ENCODE data around the gene ZNF782. TPM values are rescaled to one million over a fixed set of nuclear protein-coding genes. Genes with fewer than 3 reads are reported as not detected.

ZNF782 gene
- polyA plus RNA-seq, 4 donors = 1.2 to 8.0 (median 1.7) TPM

- peaks cover 0 to 26% (median 2%) of the 10 kb centered on the region in 3 donors for H3K4me1 ChIP-seq (ENCODE audit: control insufficient read depth in 3 of 3, insufficient read depth in 2 of 3, low read depth in 1 of 3, low read length in 2 of 3)
- no peak overlapping the region for H3K4me3 ChIP-seq (ENCODE audit: low read depth in 1 of 3, low read length in 3 of 3)
- peaks cover 0 to 6% (median 0%) of the 10 kb centered on the region in 3 donors for H3K36me3 ChIP-seq (ENCODE audit: control insufficient read depth in 3 of 3, insufficient read depth in 2 of 3, low read depth in 1 of 3, low read length in 3 of 3)
- no peak for DNase-seq
- WGBS, 3 donors = 82 to 90% (median 88%) methylated on average over 8 of the region's 8 CpGs
- H3K9me3 ChIP-seq (ENCODE audit: control insufficient read depth in 2 of 2, insufficient read depth in 1 of 2, low read depth in 1 of 2, low read length in 1 of 2) = peaks cover 0 to under 1% of the 10 kb centered on the region in 2 donors
- no peaks in the 10 kb centered on the region for H3K27me3 ChIP-seq (ENCODE audit: control insufficient read depth in 3 of 3, insufficient read depth in 3 of 3, low read length in 3 of 3)
- H3K27ac ChIP-seq (ENCODE audit: low read depth in 1 of 3, low read length in 2 of 3) = no peak overlapping the region
- no peak for FAIRE-seq
These were observed 5.3 kb upstream of the ZNF782 start for GRCh38 chr9:96859461-96860198.

GRCh38 chr9:96858670-96859069, 4.4 kb upstream of the ZNF782 start:
- Histone ChIP-seq H3K27ac (ENCODE audit: low read depth in 1 of 3, low read length in 2 of 3) (no peak overlapping the region), H3K4me1 (ENCODE audit: control insufficient read depth in 3 of 3, insufficient read depth in 2 of 3, low read depth in 1 of 3, low read length in 2 of 3) (peaks cover 0 to 26% (median 2%) of the 10 kb centered on the region in 3 donors), H3K27me3 (ENCODE audit: control insufficient read depth in 3 of 3, insufficient read depth in 3 of 3, low read length in 3 of 3) (no peaks in the 10 kb centered on the region), H3K4me3 (ENCODE audit: low read depth in 1 of 3, low read length in 3 of 3) (no peak overlapping the region), H3K9me3 (ENCODE audit: control insufficient read depth in 2 of 2, insufficient read depth in 1 of 2, low read depth in 1 of 2, low read length in 1 of 2) (no peaks in the 10 kb centered on the region), H3K36me3 (ENCODE audit: control insufficient read depth in 3 of 3, insufficient read depth in 2 of 3, low read depth in 1 of 3, low read length in 3 of 3) (peaks cover 0 to 6% (median 0%) of the 10 kb centered on the region in 3 donors)
- FAIRE-seq (no peak), DNase-seq (peak; percentile 49 to 67)
- 24 to 56% (median 43%) methylated on average over 8 of the region's 8 CpGs for WGBS, 3 donors

GRCh38 chr9:96858018-96858573, 3.8 kb upstream of the ZNF782 start:
- Histone ChIP-seq H3K27me3 (ENCODE audit: control insufficient read depth in 3 of 3, insufficient read depth in 3 of 3, low read length in 3 of 3) (no peaks in the 10 kb centered on the region), H3K4me1 (ENCODE audit: control insufficient read depth in 3 of 3, insufficient read depth in 2 of 3, low read depth in 1 of 3, low read length in 2 of 3) (peaks cover 2 to 29% (median 5%) of the 10 kb centered on the region in 3 donors), H3K36me3 (ENCODE audit: control insufficient read depth in 3 of 3, insufficient read depth in 2 of 3, low read depth in 1 of 3, low read length in 3 of 3) (peaks cover 0 to 6% (median 0%) of the 10 kb centered on the region in 3 donors), H3K4me3 (ENCODE audit: low read depth in 1 of 3, low read length in 3 of 3) (no peak overlapping the region), H3K9me3 (ENCODE audit: control insufficient read depth in 2 of 2, insufficient read depth in 1 of 2, low read depth in 1 of 2, low read length in 1 of 2) (no peaks in the 10 kb centered on the region), H3K27ac (ENCODE audit: low read depth in 1 of 3, low read length in 2 of 3) (no peak overlapping the region)
- 62 to 83% (median 69%) methylated on average over 2 of the region's 2 CpGs for WGBS, 3 donors
- DNase-seq (peak in 1 of 2 donors; percentile 34), FAIRE-seq (no peak)

GRCh38 chr9:96856363-96857286, 2.3 kb upstream of the ZNF782 start:
- peaks cover 0 to 6% (median 2%) of the 10 kb centered on the region in 3 donors for H3K36me3 ChIP-seq (ENCODE audit: control insufficient read depth in 3 of 3, insufficient read depth in 2 of 3, low read depth in 1 of 3, low read length in 3 of 3)
- H3K4me3 ChIP-seq (ENCODE audit: low read depth in 1 of 3, low read length in 3 of 3) = no peak overlapping the region
- FAIRE-seq (no peak), DNase-seq (peak; percentile 80 to 89)
- peak overlapping the region in 1 of 3 donors; percentile 44 for H3K27ac ChIP-seq (ENCODE audit: low read depth in 1 of 3, low read length in 2 of 3)
- peaks cover 8 to 34% (median 10%) of the 10 kb centered on the region in 3 donors for H3K4me1 ChIP-seq (ENCODE audit: control insufficient read depth in 3 of 3, insufficient read depth in 2 of 3, low read depth in 1 of 3, low read length in 2 of 3)
- WGBS, 3 donors = 4 to 15% (median 8%) methylated on average over 6 of the region's 6 CpGs
- H3K9me3 ChIP-seq (ENCODE audit: control insufficient read depth in 2 of 2, insufficient read depth in 1 of 2, low read depth in 1 of 2, low read length in 1 of 2) = no peaks in the 10 kb centered on the region
- no peaks in the 10 kb centered on the region for H3K27me3 ChIP-seq (ENCODE audit: control insufficient read depth in 3 of 3, insufficient read depth in 3 of 3, low read length in 3 of 3)

- H3K9me3 ChIP-seq (ENCODE audit: control insufficient read depth in 2 of 2, insufficient read depth in 1 of 2, low read depth in 1 of 2, low read length in 1 of 2) = peaks cover 0 to 5% of the 10 kb centered on the region in 2 donors
- H3K4me1 ChIP-seq (ENCODE audit: control insufficient read depth in 3 of 3, insufficient read depth in 2 of 3, low read depth in 1 of 3, low read length in 2 of 3) = peaks cover 8 to 34% (median 10%) of the 10 kb centered on the region in 3 donors
- peak overlapping the region in 1 of 3 donors; percentile 80 for H3K27ac ChIP-seq (ENCODE audit: low read depth in 1 of 3, low read length in 2 of 3)
- no peaks in the 10 kb centered on the region for H3K27me3 ChIP-seq (ENCODE audit: control insufficient read depth in 3 of 3, insufficient read depth in 3 of 3, low read length in 3 of 3)
- 20 to 28% (median 26%) methylated on average over 16 of the region's 16 CpGs for WGBS, 3 donors
- H3K4me3 ChIP-seq (ENCODE audit: low read depth in 1 of 3, low read length in 3 of 3) = peak overlapping the region; percentile 56 to 86 (median 76)
- DNase-seq (no peak), FAIRE-seq (no peak)
- H3K36me3 ChIP-seq (ENCODE audit: control insufficient read depth in 3 of 3, insufficient read depth in 2 of 3, low read depth in 1 of 3, low read length in 3 of 3) = peaks cover 0 to 3% (median 2%) of the 10 kb centered on the region in 3 donors
These were observed 448 bp upstream of the ZNF782 start for GRCh38 chr9:96854651-96855273.

- peaks cover 0 to 2% (median 0%) of the 10 kb centered on the region in 3 donors for H3K36me3 ChIP-seq (ENCODE audit: control insufficient read depth in 3 of 3, insufficient read depth in 2 of 3, low read depth in 1 of 3, low read length in 3 of 3)
- no peak for DNase-seq
- peaks cover 0 to 12% of the 10 kb centered on the region in 2 donors for H3K9me3 ChIP-seq (ENCODE audit: control insufficient read depth in 2 of 2, insufficient read depth in 1 of 2, low read depth in 1 of 2, low read length in 1 of 2)
- 77 to 85% (median 78%) methylated on average over 4 of the region's 4 CpGs for WGBS, 3 donors
- H3K4me3 ChIP-seq (ENCODE audit: low read depth in 1 of 3, low read length in 3 of 3) = no peak overlapping the region
- FAIRE-seq = no peak
- no peak overlapping the region for H3K27ac ChIP-seq (ENCODE audit: low read depth in 1 of 3, low read length in 2 of 3)
- no peaks in the 10 kb centered on the region for H3K27me3 ChIP-seq (ENCODE audit: control insufficient read depth in 3 of 3, insufficient read depth in 3 of 3, low read length in 3 of 3)
- peaks cover 8 to 21% (median 10%) of the 10 kb centered on the region in 3 donors for H3K4me1 ChIP-seq (ENCODE audit: control insufficient read depth in 3 of 3, insufficient read depth in 2 of 3, low read depth in 1 of 3, low read length in 2 of 3)
These were observed 1.6 kb downstream of the ZNF782 start for GRCh38 chr9:96852676-96853075.

GRCh38 chr9:96844040-96844439, 10.3 kb downstream of the ZNF782 start:
- H3K36me3 ChIP-seq (ENCODE audit: control insufficient read depth in 3 of 3, insufficient read depth in 2 of 3, low read depth in 1 of 3, low read length in 3 of 3) = peaks cover 2 to 18% (median 8%) of the 10 kb centered on the region in 3 donors
- 66 to 90% (median 86%) methylated on average over 2 of the region's 2 CpGs for WGBS, 3 donors
- H3K27me3 ChIP-seq (ENCODE audit: control insufficient read depth in 3 of 3, insufficient read depth in 3 of 3, low read length in 3 of 3) = no peaks in the 10 kb centered on the region
- H3K27ac ChIP-seq (ENCODE audit: low read depth in 1 of 3, low read length in 2 of 3) = no peak overlapping the region
- no peaks in the 10 kb centered on the region for H3K4me1 ChIP-seq (ENCODE audit: control insufficient read depth in 3 of 3, insufficient read depth in 2 of 3, low read depth in 1 of 3, low read length in 2 of 3)
- FAIRE-seq (no peak), DNase-seq (no peak)
- H3K4me3 ChIP-seq (ENCODE audit: low read depth in 1 of 3, low read length in 3 of 3) = no peak overlapping the region
- peaks cover 0 to 12% of the 10 kb centered on the region in 2 donors for H3K9me3 ChIP-seq (ENCODE audit: control insufficient read depth in 2 of 2, insufficient read depth in 1 of 2, low read depth in 1 of 2, low read length in 1 of 2)

Measured in small intestine (tissue), 7 donors.